HepG2 (cell line): ENCODE measurements around the gene SPAG9. TPM values are rescaled to one million over a fixed set of nuclear protein-coding genes. Genes with fewer than 3 reads are reported as not detected.
A peak's percentile ranks its signal among the peaks of the same experiment; 100 is the strongest.

Source experiments
- CSRNP1 ChIP-seq: sonication (generic); formaldehyde crosslinking; IDR thresholded peaks from 2 replicates; pipeline ENCODE4 v1.8.1; 2023; ENCODE audit warnings: mild to moderate bottlenecking, missing genetic modification reagents
- ELF4 ChIP-seq: sonication (generic); formaldehyde crosslinking; IDR thresholded peaks from 2 replicates; pipeline ENCODE4 v1.5.0; 2020; ENCODE audit warnings: missing genetic modification reagents, mild to moderate bottlenecking, moderate library complexity, borderline replicate concordance
- FUBP1 ChIP-seq: sonication (generic); formaldehyde crosslinking; IDR thresholded peaks from 2 replicates; pipeline ENCODE4 v1.5.1; 2020; ENCODE audit warnings: missing genetic modification reagents, mild to moderate bottlenecking, borderline replicate concordance
- HMGXB4 ChIP-seq, 2 experiments: sonication (generic) in 1 of 2; formaldehyde crosslinking in 1 of 2; IDR thresholded peaks; 2 replicates each; pipeline versions ENCODE4 v1.4.0 to v1.6.1; 2018 to 2020; ENCODE audit warnings: missing genetic modification reagents in 2 of 2, borderline replicate concordance in 1 of 2, low read depth in 1 of 2, mild to moderate bottlenecking in 1 of 2, missing biosample characterization in 1 of 2
- PHF5A ChIP-seq: IDR thresholded peaks from one replicate; pipeline ENCODE4 v1.6.1; 2018; ENCODE audit warnings: low read depth, missing genetic modification reagents; ENCODE audit not compliant: unreplicated experiment
- RBM39 ChIP-seq: fragments of 200-400 bp; formaldehyde crosslinking; IDR thresholded peaks from one replicate; pipeline ENCODE4 v1.6.1; 2018; ENCODE audit warnings: antibody characterized with exemption, mild to moderate bottlenecking, low read depth, low read length; ENCODE audit not compliant: poor library complexity, severe bottlenecking
- SNRNP70 ChIP-seq: fragments of 200-400 bp; formaldehyde crosslinking; IDR thresholded peaks from 2 replicates; pipeline ENCODE4 v1.6.1; 2017; ENCODE audit warnings: mild to moderate bottlenecking, low read depth, low read length, moderate library complexity
- TBX3 ChIP-seq: fragments of 450-650 bp; IDR thresholded peaks from 2 replicates; pipeline ENCODE4 v1.6.1; 2017; ENCODE audit warnings: antibody characterized with exemption, mild to moderate bottlenecking, inconsistent platforms, borderline replicate concordance
- ZNF235 ChIP-seq: sonication (generic); formaldehyde crosslinking; IDR thresholded peaks from 2 replicates; pipeline ENCODE4 v1.8.1; 2023; ENCODE audit warnings: mild to moderate bottlenecking, missing genetic modification reagents, borderline replicate concordance
- ZNF337 ChIP-seq: sonication (generic); formaldehyde crosslinking; IDR thresholded peaks from 2 replicates; pipeline ENCODE4 v1.5.1; 2020; ENCODE audit warnings: missing genetic modification reagents, low read depth, mild to moderate bottlenecking, borderline replicate concordance
- ZNF557 ChIP-seq: sonication (generic); formaldehyde crosslinking; IDR thresholded peaks from 2 replicates; pipeline ENCODE4 v1.4.0; 2020; ENCODE audit warnings: missing genetic modification reagents
- ZNF749 ChIP-seq: sonication (generic); formaldehyde crosslinking; IDR thresholded peaks from 2 replicates; pipeline ENCODE4 v1.8.0; 2022; ENCODE audit warnings: mild to moderate bottlenecking, missing genetic modification reagents, moderate library complexity, borderline replicate concordance
- ZNF768 ChIP-seq: sonication (generic); formaldehyde crosslinking; IDR thresholded peaks from 2 replicates; pipeline ENCODE4 v1.4.0; 2020; ENCODE audit warnings: missing genetic modification reagents
- ZNF780A ChIP-seq: sonication (generic); formaldehyde crosslinking; IDR thresholded peaks from 2 replicates; pipeline ENCODE4 v1.8.0; 2022; ENCODE audit warnings: mild to moderate bottlenecking, missing genetic modification reagents, moderate library complexity
- ZUFSP ChIP-seq: sonication (generic); formaldehyde crosslinking; IDR thresholded peaks from 2 replicates; pipeline ENCODE4 v1.9.0; 2021; ENCODE audit warnings: missing genetic modification reagents, mild to moderate bottlenecking, borderline replicate concordance
- polyA plus RNA-seq, 8 experiments: library from polyadenylated mRNA; depleted of rRNA in 3 of 8; stranded (reverse) in 7 of 8; unstranded in 1 of 8; fragments of >200 nt; fragmentation: Illumina TruSeq in 4 of 8; extraction: Trizol in 4 of 8; gene quantifications; 2 replicates each; pipeline versions ENCODE4 v1.2.1 to v1.2.3, GENCODE V29; 2011 to 2016; ENCODE audit warnings: low read depth in 4 of 8, missing spikeins in 1 of 8, mixed read lengths in 1 of 8; ENCODE audit not compliant: insufficient read depth in 1 of 8
- total RNA-seq, 5 experiments: library from RNA; depleted of rRNA; stranded (reverse); fragments of >200 nt; fragmentation: Illumina TruSeq; extraction: Trizol; gene quantifications; 2 replicates each; pipeline ENCODE4 v1.2.3, GENCODE V29; 2016; ENCODE audit warnings: low read depth in 1 of 5
- TF ChIP-seq, protein P1 (sequence below): sonication (generic); formaldehyde crosslinking; IDR thresholded peaks from 2 replicates; pipeline ENCODE4 v1.4.0; 2020; ENCODE audit warnings: missing genetic modification reagents, borderline replicate concordance
- TF ChIP-seq, protein P2 (sequence below): sonication (generic); formaldehyde crosslinking; IDR thresholded peaks from 2 replicates; pipeline ENCODE4 v1.8.0; 2022; ENCODE audit warnings: low read depth, missing genetic modification reagents

Gene SPAG9
- total and polyA plus RNA-seq, 2 of the 13 experiments (the other 11 are each of a cell fraction or from before 2014, with no cell fraction given) = 43.2 to 78.6 TPM

GRCh38 chr17:51120357-51120738 is 320 bp downstream of the SPAG9 start (continued):
- TF ChIP-seq ZUFSP (CRISPR knock-in tag) (no peak), RBM39 (peak; percentile 85), ZNF337 (CRISPR knock-in tag) (no peak), PHF5A (CRISPR knock-in tag) (no peak), SNRNP70 (no peak), ELF4 (CRISPR knock-in tag) (no peak), ZNF749 (CRISPR knock-in tag) (no peak), FUBP1 (CRISPR knock-in tag) (no peak), ZNF235 (CRISPR knock-in tag) (0 out of 2 replicates have a peak, but pooled peaks have one; percentile 71), TBX3 (no peak), HMGXB4 (CRISPR knock-in tag; IDR thresholded peaks at IDR 0.05; ENCODE audit: borderline replicate concordance in 1 of 2, low read depth in 1 of 2) (peak in 1 of 2 experiments; percentile 40; a peak in 1 of 4 replicates), ZNF557 (CRISPR knock-in tag) (no peak), CSRNP1 (0 out of 2 replicates have a peak, but pooled peaks have one; percentile 71), ZNF780A (no peak), ZNF768 (CRISPR knock-in tag) (no peak)
- TF ChIP-seq, protein P1, sequence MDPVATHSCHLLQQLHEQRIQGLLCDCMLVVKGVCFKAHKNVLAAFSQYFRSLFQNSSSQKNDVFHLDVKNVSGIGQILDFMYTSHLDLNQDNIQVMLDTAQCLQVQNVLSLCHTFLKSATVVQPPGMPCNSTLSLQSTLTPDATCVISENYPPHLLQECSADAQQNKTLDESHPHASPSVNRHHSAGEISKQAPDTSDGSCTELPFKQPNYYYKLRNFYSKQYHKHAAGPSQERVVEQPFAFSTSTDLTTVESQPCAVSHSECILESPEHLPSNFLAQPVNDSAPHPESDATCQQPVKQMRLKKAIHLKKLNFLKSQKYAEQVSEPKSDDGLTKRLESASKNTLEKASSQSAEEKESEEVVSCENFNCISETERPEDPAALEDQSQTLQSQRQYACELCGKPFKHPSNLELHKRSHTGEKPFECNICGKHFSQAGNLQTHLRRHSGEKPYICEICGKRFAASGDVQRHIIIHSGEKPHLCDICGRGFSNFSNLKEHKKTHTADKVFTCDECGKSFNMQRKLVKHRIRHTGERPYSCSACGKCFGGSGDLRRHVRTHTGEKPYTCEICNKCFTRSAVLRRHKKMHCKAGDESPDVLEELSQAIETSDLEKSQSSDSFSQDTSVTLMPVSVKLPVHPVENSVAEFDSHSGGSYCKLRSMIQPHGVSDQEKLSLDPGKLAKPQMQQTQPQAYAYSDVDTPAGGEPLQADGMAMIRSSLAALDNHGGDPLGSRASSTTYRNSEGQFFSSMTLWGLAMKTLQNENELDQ (CRISPR knock-in tag) = no peak; the same call in 1 of the 2 replicates
- TF ChIP-seq, protein P2, sequence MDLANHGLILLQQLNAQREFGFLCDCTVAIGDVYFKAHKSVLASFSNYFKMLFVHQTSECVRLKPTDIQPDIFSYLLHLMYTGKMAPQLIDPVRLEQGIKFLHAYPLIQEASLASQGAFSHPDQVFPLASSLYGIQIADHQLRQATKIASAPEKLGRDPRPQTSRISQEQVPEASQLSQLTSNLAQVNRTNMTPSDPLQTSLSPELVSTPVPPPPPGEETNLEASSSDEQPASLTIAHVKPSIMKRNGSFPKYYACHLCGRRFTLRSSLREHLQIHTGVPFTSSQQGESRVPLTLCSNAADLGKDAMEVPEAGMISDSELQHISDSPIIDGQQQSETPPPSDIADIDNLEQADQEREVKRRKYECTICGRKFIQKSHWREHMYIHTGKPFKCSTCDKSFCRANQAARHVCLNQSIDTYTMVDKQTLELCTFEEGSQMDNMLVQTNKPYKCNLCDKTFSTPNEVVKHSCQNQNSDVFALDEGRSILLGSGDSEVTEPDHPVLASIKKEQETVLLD (CRISPR knock-in tag) = peak; percentile 18; the same call in 1 of the 2 replicates
